AG10803 (cell line): ENCODE data around the gene LSAMP.

Experiments used
- DNase-seq: peaks from one replicate; pipeline ENCODE4 v3.0.0; 2010; ENCODE audit warnings: low read depth
- H3K4me3 ChIP-seq: 2 replicates; pipeline ENCODE4 v1.5.1; 2011; ENCODE audit warnings: mild to moderate bottlenecking, low read length, control low read depth
- TF ChIP-seq, protein P1 (sequence below): conservative IDR thresholded peaks from 2 replicates; pipeline ENCODE4 v1.5.1; 2011; ENCODE audit warnings: mild to moderate bottlenecking, low read length, control low read depth, inconsistent platforms

The LSAMP gene

DNA sequence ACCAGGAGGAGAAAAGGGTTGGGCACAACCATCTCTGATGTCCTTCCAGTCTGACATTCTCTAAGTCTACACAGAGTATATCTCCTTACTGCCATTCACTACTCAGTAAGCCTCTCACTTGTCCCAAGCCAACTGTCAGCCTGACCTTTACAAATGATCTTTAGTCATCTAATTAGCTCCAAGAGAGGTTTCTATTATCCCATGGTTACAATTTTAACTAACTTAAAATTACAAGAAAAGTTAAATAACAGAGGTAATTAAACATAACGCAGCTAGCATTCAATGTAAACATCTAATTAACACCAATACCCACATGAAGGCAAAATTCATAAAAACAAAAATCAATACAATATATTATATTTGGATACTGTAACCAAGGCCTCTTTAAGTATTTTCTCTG lies 126.9 kb downstream of the LSAMP start:
- no peak overlapping the region for H3K4me3 ChIP-seq
- TF ChIP-seq, protein P1, sequence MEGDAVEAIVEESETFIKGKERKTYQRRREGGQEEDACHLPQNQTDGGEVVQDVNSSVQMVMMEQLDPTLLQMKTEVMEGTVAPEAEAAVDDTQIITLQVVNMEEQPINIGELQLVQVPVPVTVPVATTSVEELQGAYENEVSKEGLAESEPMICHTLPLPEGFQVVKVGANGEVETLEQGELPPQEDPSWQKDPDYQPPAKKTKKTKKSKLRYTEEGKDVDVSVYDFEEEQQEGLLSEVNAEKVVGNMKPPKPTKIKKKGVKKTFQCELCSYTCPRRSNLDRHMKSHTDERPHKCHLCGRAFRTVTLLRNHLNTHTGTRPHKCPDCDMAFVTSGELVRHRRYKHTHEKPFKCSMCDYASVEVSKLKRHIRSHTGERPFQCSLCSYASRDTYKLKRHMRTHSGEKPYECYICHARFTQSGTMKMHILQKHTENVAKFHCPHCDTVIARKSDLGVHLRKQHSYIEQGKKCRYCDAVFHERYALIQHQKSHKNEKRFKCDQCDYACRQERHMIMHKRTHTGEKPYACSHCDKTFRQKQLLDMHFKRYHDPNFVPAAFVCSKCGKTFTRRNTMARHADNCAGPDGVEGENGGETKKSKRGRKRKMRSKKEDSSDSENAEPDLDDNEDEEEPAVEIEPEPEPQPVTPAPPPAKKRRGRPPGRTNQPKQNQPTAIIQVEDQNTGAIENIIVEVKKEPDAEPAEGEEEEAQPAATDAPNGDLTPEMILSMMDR = no peak
- no peak for DNase-seq

DNA sequence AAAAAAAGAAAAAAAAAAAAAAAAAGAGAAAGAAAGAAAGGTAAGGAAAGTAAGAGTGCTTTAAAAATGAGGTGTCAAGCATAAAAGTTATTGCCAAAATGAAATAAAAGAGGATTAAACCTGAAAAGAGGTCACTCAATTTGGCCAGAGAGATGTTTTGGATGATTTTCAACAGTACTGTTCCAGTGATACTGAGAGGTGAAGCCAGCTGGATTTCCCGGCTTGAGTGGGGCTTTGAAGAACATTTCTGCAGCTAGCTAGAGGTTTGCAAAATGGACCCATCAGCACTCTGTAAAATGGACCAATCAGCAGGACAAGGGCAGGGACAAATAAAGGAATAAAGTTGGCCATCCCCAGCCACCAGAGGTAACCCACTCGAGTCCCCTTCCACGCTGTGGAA lies 128.5 kb downstream of the LSAMP start:
- no peak overlapping the region for H3K4me3 ChIP-seq
- no peak for DNase-seq
- TF ChIP-seq, protein P1 = no peak

DNA sequence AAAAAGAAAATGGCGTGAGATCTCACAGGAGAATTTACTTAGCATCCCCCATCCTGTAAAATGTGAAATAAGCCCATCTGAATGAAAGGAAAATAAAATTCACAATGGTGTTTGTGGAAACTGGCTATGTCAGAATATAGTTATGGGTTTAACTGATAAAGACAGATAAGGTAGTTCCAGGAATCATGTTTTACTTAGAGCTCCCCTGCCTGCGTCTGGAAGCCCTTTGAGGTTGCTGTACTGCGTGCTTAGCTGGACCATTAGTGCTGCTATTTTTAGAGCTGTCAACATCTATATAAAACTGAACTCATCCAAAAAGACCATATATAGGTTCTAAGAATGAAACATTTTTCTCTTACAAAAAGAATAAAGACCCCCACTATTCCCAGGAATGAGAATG lies 130.8 kb downstream of the LSAMP start:
- no peak overlapping the region for H3K4me3 ChIP-seq
- TF ChIP-seq, protein P1 = no peak
- DNase-seq = no peak

DNA sequence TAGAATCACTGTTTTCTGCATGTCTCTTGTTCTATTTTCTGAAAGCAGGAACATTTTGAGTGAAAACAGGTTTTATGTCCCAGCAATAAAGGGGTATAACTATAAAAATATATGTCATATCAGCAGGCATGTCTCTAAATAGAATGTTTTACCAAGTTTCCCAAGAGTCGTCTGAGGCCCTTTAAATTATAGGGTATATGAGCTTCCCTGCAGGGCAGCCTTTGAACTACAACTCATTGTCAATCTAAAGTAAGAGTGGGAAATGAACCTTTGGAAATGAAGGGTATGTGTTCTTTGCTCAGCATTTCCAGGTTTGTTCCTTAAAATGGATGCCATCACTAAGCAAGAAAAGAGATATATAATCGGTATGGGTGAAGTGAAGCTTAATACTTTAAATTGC lies 138.6 kb downstream of the LSAMP start:
- DNase-seq = no peak

DNA sequence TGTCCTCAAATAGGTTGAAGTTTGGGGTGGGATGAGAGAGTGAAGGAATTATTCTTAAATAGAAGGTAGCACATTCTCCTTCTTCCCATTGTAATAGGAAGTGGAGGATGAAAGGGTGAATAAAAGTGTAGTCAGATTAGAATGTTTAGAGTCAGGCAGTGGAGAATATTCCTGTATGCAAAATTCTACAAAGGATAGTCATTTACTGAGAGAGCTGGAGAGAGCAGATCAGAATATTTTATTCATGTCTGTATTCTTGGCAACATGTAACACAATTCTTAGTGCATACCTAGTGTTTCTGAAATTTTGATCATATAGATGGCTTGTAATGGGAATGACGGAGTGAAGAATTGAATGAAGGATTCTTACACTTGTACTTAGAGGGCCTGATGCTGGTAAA lies 139.1 kb downstream of the LSAMP start:
- no peak for DNase-seq
- TF ChIP-seq, protein P1 = no peak
- no peak overlapping the region for H3K4me3 ChIP-seq

More for the DNA sequence above, 138.6 kb downstream of the LSAMP start:
- TF ChIP-seq, protein P1 = no peak
- H3K4me3 ChIP-seq = no peak overlapping the region

DNA sequence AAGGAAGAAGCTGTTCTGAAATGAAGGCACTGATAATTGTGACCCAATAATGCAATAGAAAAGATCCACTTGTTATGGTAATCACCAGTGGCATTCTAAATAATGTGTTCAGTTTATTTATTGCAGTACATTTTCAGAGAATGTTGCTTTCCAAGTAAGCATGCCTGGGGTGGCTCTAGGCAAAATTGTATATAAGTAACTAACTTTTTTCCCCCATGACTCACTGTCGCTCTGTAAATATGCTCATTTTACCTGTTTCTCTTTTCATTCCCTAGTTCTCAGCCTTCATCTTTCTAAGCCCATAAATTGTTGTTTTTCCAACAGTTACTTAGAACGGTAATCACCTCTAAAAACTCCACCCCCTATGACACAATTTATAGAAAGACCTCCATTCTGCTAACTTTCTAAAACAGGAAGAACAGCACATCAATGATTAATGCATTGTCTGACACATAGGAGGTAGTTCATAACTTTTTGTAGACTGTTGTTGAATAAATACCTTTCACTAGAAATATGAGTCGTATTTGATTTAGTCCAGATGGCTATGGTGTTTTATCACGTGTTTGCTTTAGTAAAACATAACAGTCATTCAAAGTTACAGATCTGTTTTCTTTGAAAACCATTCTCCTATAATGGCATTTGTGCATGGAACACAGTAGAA lies 143.1 kb downstream of the LSAMP start:
- DNase-seq = no peak
- H3K4me3 ChIP-seq = no peak overlapping the region
- TF ChIP-seq, protein P1 = no peak

DNA sequence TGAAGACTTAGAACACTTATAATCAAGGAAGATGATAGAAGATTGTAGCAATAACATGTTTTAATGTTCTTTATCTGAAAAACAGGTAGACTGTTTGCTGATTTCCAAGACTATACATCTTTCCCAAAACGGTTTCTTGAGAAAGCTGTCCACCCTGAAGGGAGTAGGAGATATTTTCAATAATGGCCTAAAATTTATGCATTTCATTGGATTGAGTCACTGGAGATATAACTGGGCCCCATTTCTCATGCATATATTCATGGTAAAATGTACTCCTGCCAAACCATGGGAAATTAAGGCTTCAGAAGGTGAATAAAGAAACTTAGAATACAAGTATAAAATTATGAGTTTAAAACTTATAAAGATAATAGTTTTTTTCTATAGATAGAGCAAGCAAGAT lies 143.9 kb downstream of the LSAMP start:
- no peak for DNase-seq
- H3K4me3 ChIP-seq = no peak overlapping the region

More for the DNA sequence above, 143.9 kb downstream of the LSAMP start:
- TF ChIP-seq, protein P1 = no peak
